Measurements from ENCODE around the gene NTN3. TPM values are rescaled to one million over a fixed set of nuclear protein-coding genes. Genes with fewer than 3 reads are reported as not detected.
A peak's percentile ranks its signal among the peaks of the same experiment; 100 is the strongest.

Gene NTN3
- total RNA-seq, 1 donor from 2014 or later: 2.5 TPM

DNA sequence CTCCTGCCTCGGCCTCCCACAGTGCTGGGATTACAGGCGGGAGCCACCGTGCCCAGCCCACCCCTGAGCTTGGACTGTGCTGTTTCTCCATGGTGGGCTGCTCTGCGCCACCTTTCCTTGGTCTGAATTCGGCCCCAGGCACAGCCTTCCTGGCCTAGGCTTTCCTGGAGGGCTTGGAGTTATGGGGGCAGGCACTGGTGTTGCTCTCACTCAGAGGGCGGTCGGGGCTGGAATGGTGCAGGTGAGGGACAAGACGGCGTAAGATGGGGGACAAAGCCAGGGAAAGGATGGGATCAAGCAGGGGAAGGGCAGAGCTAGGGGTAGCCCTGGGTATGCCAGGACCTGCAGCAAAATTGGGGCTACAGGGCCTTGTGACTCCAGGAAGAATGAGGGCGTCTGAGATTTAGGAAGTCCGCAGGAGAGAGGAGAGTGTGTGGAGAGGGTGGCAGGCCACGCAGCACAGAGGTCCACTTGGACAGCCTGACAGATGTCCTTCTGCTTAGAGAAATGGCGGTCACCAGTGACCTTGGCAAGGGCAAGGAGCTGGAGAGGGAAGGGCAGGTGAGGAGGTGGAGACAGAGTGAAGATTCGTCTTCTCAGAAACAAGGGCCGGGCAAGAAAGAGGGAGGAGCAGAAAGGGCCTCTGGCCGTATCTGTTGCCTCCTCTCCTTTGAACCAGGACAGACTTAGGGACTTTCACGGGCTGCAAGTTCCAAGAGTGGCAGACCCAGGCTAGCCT lies 41.1 kb downstream of the NTN3 start:
- TF ChIP-seq, protein P1, sequence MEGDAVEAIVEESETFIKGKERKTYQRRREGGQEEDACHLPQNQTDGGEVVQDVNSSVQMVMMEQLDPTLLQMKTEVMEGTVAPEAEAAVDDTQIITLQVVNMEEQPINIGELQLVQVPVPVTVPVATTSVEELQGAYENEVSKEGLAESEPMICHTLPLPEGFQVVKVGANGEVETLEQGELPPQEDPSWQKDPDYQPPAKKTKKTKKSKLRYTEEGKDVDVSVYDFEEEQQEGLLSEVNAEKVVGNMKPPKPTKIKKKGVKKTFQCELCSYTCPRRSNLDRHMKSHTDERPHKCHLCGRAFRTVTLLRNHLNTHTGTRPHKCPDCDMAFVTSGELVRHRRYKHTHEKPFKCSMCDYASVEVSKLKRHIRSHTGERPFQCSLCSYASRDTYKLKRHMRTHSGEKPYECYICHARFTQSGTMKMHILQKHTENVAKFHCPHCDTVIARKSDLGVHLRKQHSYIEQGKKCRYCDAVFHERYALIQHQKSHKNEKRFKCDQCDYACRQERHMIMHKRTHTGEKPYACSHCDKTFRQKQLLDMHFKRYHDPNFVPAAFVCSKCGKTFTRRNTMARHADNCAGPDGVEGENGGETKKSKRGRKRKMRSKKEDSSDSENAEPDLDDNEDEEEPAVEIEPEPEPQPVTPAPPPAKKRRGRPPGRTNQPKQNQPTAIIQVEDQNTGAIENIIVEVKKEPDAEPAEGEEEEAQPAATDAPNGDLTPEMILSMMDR (IDR thresholded peaks at IDR 0.05; ENCODE audit: unreplicated experiment): no peak
- DNase-seq (ENCODE audit: low spot score, unreplicated experiment): no peak
- H3K27me3 Mint-ChIP-seq: no peaks in the 10 kb centered on the region
- peaks cover 36% of the 10 kb centered on the region for H3K4me1 Mint-ChIP-seq (ENCODE audit: low read depth)
- H3K9me3 Mint-ChIP-seq (ENCODE audit: low read depth): no peaks in the 10 kb centered on the region
- peak overlapping the region; percentile 85 for H3K4me3 Mint-ChIP-seq (ENCODE audit: low read depth)
- peaks cover 2% of the 10 kb centered on the region for H3K36me3 Mint-ChIP-seq (ENCODE audit: insufficient read depth)
- H3K27ac Mint-ChIP-seq: peak overlapping the region; percentile 100

DNA sequence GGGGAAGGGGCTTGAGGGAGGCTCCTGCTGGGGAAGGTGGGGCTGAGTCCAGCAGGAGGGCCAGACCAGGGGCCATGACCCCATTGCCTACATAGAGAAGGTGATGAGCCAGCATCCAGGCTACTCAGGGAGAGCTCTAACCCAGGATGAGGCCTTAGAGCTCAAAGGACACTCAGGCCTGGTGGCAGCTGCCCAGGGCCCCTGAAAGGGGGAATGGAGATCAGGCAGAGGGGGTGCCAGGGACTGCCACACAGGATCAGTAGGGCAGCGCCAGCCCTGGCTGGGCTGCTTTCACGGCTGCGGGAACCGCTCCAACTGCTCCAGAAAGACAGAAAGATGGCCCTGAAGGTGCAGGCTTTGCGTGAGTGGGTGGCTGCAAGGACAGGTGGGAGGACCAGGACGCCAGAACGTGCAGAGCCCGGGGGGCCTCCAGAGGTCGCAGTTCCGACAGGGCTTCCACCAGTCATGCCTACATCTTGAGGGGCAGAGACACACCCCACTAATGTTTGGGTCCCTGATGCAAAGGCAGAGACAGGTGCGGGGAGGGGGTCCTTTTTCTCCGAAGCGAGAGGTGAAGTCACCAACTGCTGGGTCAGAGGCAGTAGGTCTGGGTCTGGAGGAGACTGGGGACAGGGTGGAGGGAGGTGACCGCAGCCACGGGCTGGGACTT lies 41.8 kb downstream of the NTN3 start:
- Mint-ChIP-seq H3K36me3 (ENCODE audit: insufficient read depth) (peaks cover 2% of the 10 kb centered on the region), H3K27me3 (no peaks in the 10 kb centered on the region), H3K4me1 (ENCODE audit: low read depth) (peaks cover 36% of the 10 kb centered on the region), H3K4me3 (ENCODE audit: low read depth) (peak overlapping the region; percentile 85), H3K27ac (peak overlapping the region; percentile 100), H3K9me3 (ENCODE audit: low read depth) (no peaks in the 10 kb centered on the region)
- TF ChIP-seq, protein P1 (IDR thresholded peaks at IDR 0.05; ENCODE audit: unreplicated experiment): peak; percentile 54
- no peak for DNase-seq (ENCODE audit: low spot score, unreplicated experiment)

DNA sequence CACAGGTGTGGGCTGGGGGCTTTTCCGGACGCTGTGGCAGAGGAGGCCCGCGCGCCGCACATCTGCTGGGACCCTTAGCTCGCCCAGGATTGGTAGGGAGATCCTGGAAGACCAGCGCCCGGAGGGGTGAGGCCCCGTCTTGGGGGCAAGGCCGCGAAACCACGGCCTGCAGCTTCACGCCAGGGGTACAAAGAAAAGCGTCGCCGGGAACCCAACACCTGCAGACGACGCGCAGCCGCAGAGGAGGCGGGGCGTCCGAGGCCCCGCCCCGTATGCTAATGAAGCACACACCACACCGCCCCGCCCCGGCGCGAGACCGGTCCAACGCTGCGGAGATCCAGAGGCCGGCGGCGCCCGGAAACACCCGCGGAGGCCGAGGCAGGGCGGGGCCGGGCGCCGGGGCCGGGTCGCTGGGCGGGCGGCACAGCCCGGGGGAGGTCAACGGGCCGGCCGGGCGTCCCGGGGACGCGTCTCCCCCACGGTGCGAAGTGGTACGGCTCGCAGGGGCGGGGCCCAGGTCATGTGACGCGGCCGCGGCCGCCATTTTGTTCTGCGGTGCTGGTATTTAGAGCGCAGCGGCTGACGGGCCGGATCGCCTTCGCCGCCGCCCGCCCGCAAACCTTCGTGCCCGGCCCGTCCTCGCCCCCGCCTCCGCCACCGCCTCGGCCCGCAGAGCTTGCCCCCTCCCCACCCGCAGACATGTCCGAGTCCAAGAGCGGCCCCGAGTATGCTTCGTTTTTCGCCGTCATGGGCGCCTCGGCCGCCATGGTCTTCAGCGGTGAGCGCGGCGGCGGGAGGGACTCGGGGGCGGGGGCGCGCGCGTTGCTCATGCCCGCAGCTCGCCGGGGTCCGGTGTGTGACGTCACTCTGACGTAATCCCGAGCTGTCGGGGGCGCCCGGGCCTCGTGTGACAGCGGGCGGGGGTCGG lies 42.6 kb downstream of the NTN3 start, which contains the start of gene ATP6V0C:
ATP6V0C (plus strand) TSS at position 548 of the 928 bp plus-strand sequence; CDS start at position 700, 152 bp downstream.
- TF ChIP-seq, protein P1 (IDR thresholded peaks at IDR 0.05; ENCODE audit: unreplicated experiment): no peak
- Mint-ChIP-seq H3K4me3 (ENCODE audit: low read depth) (peak within 1 kb of the TSS; percentile 94), H3K4me1 (ENCODE audit: low read depth) (peaks cover 36% of the 10 kb centered on the region), H3K27ac (peak within 1 kb of the TSS; percentile 100), H3K9me3 (ENCODE audit: low read depth) (no peaks in the 10 kb centered on the region), H3K36me3 (ENCODE audit: insufficient read depth) (peaks cover 2% of the 10 kb centered on the region), H3K27me3 (no peaks in the 10 kb centered on the region)
- DNase-seq (ENCODE audit: low spot score, unreplicated experiment): peak; percentile 88

DNA sequence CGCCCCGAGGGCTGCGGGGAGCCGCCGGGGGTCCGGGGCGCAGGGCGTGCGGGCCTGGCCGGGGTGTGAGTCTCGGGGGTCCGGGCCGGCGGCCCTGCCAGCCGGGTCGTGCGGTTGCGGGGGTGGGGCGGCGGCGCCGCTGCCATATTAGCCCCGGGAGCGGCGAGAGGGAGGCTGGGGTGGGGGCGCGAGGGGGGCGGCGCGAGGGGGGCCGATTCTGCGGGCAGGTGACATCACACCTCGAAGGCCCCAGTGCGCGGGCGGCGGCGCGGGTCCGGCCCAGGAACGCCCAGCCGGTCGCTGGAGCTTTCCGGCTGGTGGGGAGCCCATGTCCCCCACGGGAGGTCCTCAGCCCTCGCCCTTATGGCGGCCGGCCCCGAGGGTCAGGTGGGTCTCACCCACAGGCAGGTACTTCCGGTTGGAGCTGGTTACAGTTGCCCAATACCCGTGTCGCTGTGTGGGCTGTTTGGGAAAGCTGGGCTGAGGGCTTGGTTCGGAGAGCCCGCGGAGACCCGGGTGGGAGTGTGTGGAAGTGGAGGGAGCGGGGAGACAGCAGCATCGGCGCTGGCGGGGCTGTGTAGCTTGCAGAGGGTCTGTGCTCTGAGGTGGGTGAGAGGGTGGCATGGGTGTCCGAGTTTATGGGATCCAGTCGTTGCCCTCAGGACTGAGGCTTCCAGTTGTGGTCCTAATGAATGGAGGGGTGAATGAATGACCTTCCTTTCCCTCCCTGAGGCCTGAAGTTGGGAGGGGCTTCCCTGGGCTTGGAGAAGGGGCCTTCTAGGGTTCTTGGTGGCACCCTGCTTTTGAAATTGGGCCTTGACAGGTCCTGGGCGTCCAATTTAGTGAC lies 43.5 kb downstream of the NTN3 start:
- Mint-ChIP-seq H3K9me3 (ENCODE audit: low read depth) (no peaks in the 10 kb centered on the region), H3K4me1 (ENCODE audit: low read depth) (peaks cover 36% of the 10 kb centered on the region), H3K27ac (peak overlapping the region; percentile 98), H3K36me3 (ENCODE audit: insufficient read depth) (peaks cover 2% of the 10 kb centered on the region), H3K4me3 (ENCODE audit: low read depth) (peak overlapping the region; percentile 94), H3K27me3 (no peaks in the 10 kb centered on the region)
- TF ChIP-seq, protein P1 (IDR thresholded peaks at IDR 0.05; ENCODE audit: unreplicated experiment): no peak
- DNase-seq (ENCODE audit: low spot score, unreplicated experiment): peak; percentile 39

All from progenitor cell of endocrine pancreas (in vitro differentiated cells).